Hindlimb muscle (tissue), 1 donor: ENCODE data around the gene CCDC30. TPM values are rescaled to one million over a fixed set of nuclear protein-coding genes. Genes with fewer than 3 reads are reported as not detected.

Experiments
- DNase-seq: peaks from one replicate; pipeline ENCODE4 v3.0.0-alpha.2; 2013
- polyA plus RNA-seq: library from polyadenylated mRNA; unstranded; fragments of 120-200 nt; gene quantifications from one replicate; pipeline ENCODE4 v1.2.1, GENCODE V29; 2013; ENCODE audit not compliant: insufficient read length

Gene CCDC30
- polyA plus RNA-seq, 1 donor: 2.5 TPM

- DNase-seq: no peak
Observed at GRCh38 chr1:42698081-42698813, 235.2 kb downstream of the CCDC30 start.

- DNase-seq: no peak
Observed at GRCh38 chr1:42700006-42700405, 236.9 kb downstream of the CCDC30 start.

GRCh38 chr1:42703888-42704464 is 240.9 kb downstream of the CCDC30 start:
- DNase-seq: no peak

Other genes starting within 250 kb of the CCDC30 start
- gene FOXJ3, start 128.1 kb upstream of the CCDC30 start, polyA plus RNA-seq: 40.5 TPM
- gene RIMKLA, start 82.5 kb upstream of the CCDC30 start, polyA plus RNA-seq: 1.1 TPM
- gene ZMYND12, start 7.3 kb upstream of the CCDC30 start, polyA plus RNA-seq: 0.48 TPM
- gene PPCS, start 6.7 kb upstream of the CCDC30 start, polyA plus RNA-seq: 32.8 TPM
- 34.8 TPM for gene PPIH, start 195.1 kb downstream of the CCDC30 start, polyA plus RNA-seq
- gene YBX1, start 219.1 kb downstream of the CCDC30 start, polyA plus RNA-seq: 1,149 TPM